SK-N-SH (cell line): ENCODE results near the gene C3orf22. TPM values are rescaled to one million over a fixed set of nuclear protein-coding genes. Genes with fewer than 3 reads are reported as not detected.

Source experiments
- CTCF ChIA-PET: fragments of 300-600, 350-600 bp; formaldehyde crosslinking; extraction: SDS; loops from one replicate; lab custom pipeline; 2021; lab: Yijun Ruan, JAX
- POLR2A ChIA-PET: fragments of 350-600 bp; sonication (Branson Sonifier 250); formaldehyde crosslinking; extraction: SDS; loops from one replicate; lab custom pipeline; 2020; ENCODE audit warnings: antibody characterized with exemption, inconsistent platforms; lab: Yijun Ruan, JAX
- DNase-seq: peaks from one replicate; pipeline ENCODE4 v3.0.0; 2012
- H2AFZ ChIP-seq: fragments of 200-600 bp; sonication (generic); 2 replicates; pipeline ENCODE4 v1.8.1; 2016; ENCODE audit warnings: antibody characterized with exemption, mild to moderate bottlenecking, low read depth
- H3F3A ChIP-seq: fragments of 200-600 bp; sonication (generic); replicated peaks from 2 replicates; pipeline ENCODE3; 2016; ENCODE audit warnings: antibody characterized with exemption, mild to moderate bottlenecking; ENCODE audit not compliant: insufficient read depth
- H3K27ac ChIP-seq, 2 experiments: fragments of 200-500 bp in 1 of 2; fragments of 200-600 bp in 1 of 2; sonication (Bioruptor generic) in 1 of 2; sonication (generic), shearing (Covaris generic) in 1 of 2; 2 replicates each; pipeline versions ENCODE4 v1.5.1 to v1.6.1; 2014 to 2016; ENCODE audit warnings: low read depth in 2 of 2, inconsistent platforms in 1 of 2, low read length in 1 of 2, mild to moderate bottlenecking in 1 of 2, mixed read lengths in 1 of 2
- H3K27me3 ChIP-seq: fragments of 200-600 bp; sonication (generic), shearing (Covaris generic); 2 replicates; pipeline ENCODE4 v1.6.1; 2016; ENCODE audit warnings: mixed run types; ENCODE audit not compliant: insufficient read depth
- H3K36me3 ChIP-seq, 2 experiments: fragments of 200-500 bp in 1 of 2; fragments of 200-600 bp in 1 of 2; sonication (Bioruptor generic) in 1 of 2; sonication (generic) in 1 of 2; replicated peaks in 1 of 2; 2 replicates each; pipeline versions ENCODE3 to v1.5.1; 2014 to 2016; ENCODE audit warnings: low read length in 1 of 2, mild to moderate bottlenecking in 1 of 2; ENCODE audit not compliant: insufficient read depth in 2 of 2, control insufficient read depth in 1 of 2
- H3K4me1 ChIP-seq, 2 experiments: fragments of 200-500 bp in 1 of 2; fragments of 200-600 bp in 1 of 2; sonication (Bioruptor generic) in 1 of 2; sonication (generic), shearing (Covaris generic) in 1 of 2; 2 replicates each; pipeline versions ENCODE4 v1.5.1 to v1.6.1; 2014 to 2016; ENCODE audit warnings: low read depth in 1 of 2, low read length in 1 of 2, mixed run types in 1 of 2; ENCODE audit not compliant: insufficient read depth in 2 of 2, control insufficient read depth in 1 of 2
- H3K4me2 ChIP-seq: fragments of 200-600 bp; sonication (generic), shearing (Covaris generic); 2 replicates; pipeline ENCODE4 v1.6.1; 2017; ENCODE audit warnings: mixed run types
- H3K4me3 ChIP-seq, 2 experiments: fragments of 200-500 bp in 1 of 2; fragments of 200-600 bp in 1 of 2; sonication (Bioruptor generic) in 1 of 2; sonication (generic), shearing (Covaris generic) in 1 of 2; 2 replicates each; pipeline versions ENCODE4 v1.5.1 to v1.8.1; 2014 to 2016; ENCODE audit warnings: low read depth in 2 of 2, inconsistent platforms in 1 of 2, low read length in 1 of 2, mild to moderate bottlenecking in 1 of 2, mixed read lengths in 1 of 2, moderate library complexity in 1 of 2
- H3K79me2 ChIP-seq: fragments of 200-600 bp; sonication (generic); 2 replicates; pipeline ENCODE4 v1.8.1; 2017; ENCODE audit warnings: mild to moderate bottlenecking; ENCODE audit not compliant: insufficient read depth
- H3K9ac ChIP-seq: fragments of 200-600 bp; sonication (generic); 2 replicates; pipeline ENCODE4 v1.6.1; 2017; ENCODE audit warnings: mixed run types
- H3K9me2 ChIP-seq: fragments of 200-600 bp; sonication (generic); 2 replicates; pipeline ENCODE4 v1.6.1; 2017; ENCODE audit warnings: mixed run types
- H3K9me3 ChIP-seq: fragments of 200-600 bp; sonication (generic); 2 replicates; pipeline ENCODE4 v1.6.1; 2017; ENCODE audit warnings: mixed run types, mild to moderate bottlenecking, moderate library complexity
- H4K20me1 ChIP-seq: fragments of 200-600 bp; sonication (generic); 2 replicates; pipeline ENCODE4 v1.6.1; 2017; ENCODE audit warnings: mild to moderate bottlenecking, mixed run types; ENCODE audit not compliant: insufficient read depth
- EP300 ChIP-seq, 2 experiments: IDR thresholded peaks; 2 replicates each; pipeline versions ENCODE4 v1.4.0 to v1.6.1; 2012; ENCODE audit warnings: borderline replicate concordance in 1 of 2, low read depth in 1 of 2, low read length in 1 of 2
- EZH2phosphoT487 ChIP-seq: fragments of 200-600 bp; sonication (generic); IDR thresholded peaks from 2 replicates; pipeline ENCODE4 v1.6.1; 2017; ENCODE audit warnings: low read depth, mixed run types, mild to moderate bottlenecking, antibody characterized with exemption, moderate library complexity, borderline replicate concordance
- FOSL2 ChIP-seq: IDR thresholded peaks from 2 replicates; pipeline ENCODE4 v1.4.0; 2012; ENCODE audit warnings: low read depth, mild to moderate bottlenecking, moderate library complexity, borderline replicate concordance
- FOXJ3 ChIP-seq: sonication (generic); formaldehyde crosslinking; IDR thresholded peaks from 2 replicates; pipeline ENCODE4 v1.5.1; 2020; ENCODE audit warnings: mild to moderate bottlenecking, missing genetic modification reagents
- GATA2 ChIP-seq: sonication (generic); formaldehyde crosslinking; IDR thresholded peaks from 2 replicates; pipeline ENCODE4 v1.5.0; 2020; ENCODE audit warnings: mild to moderate bottlenecking, missing genetic modification reagents
- JUND ChIP-seq: IDR thresholded peaks from 2 replicates; pipeline ENCODE4 v1.4.0; 2012
- MAX ChIP-seq: IDR thresholded peaks from 2 replicates; pipeline ENCODE4 v1.4.0; 2012; ENCODE audit warnings: low read depth
- MEF2A ChIP-seq: IDR thresholded peaks from 2 replicates; pipeline ENCODE4 v1.4.0; 2012; ENCODE audit warnings: low read depth, borderline replicate concordance
- MXI1 ChIP-seq: IDR thresholded peaks from 2 replicates; pipeline ENCODE4 v1.6.1; 2012; ENCODE audit warnings: mild to moderate bottlenecking, low read depth, low read length, improper control_type of control experiment
- PBX3 ChIP-seq: IDR thresholded peaks from 2 replicates; pipeline ENCODE4; 2012
- RAD21 ChIP-seq: IDR thresholded peaks from 2 replicates; pipeline ENCODE4 v1.6.1; 2012; ENCODE audit warnings: mild to moderate bottlenecking, low read length
- REST ChIP-seq: IDR thresholded peaks from 2 replicates; pipeline ENCODE4 v1.6.1; 2012; ENCODE audit warnings: mild to moderate bottlenecking, low read depth, low read length, moderate library complexity
- SIN3A ChIP-seq: IDR thresholded peaks from 2 replicates; pipeline ENCODE4 v1.6.1; 2012; ENCODE audit warnings: low read depth, mild to moderate bottlenecking, low read length, moderate library complexity, borderline replicate concordance
- SMC3 ChIP-seq: IDR thresholded peaks from 2 replicates; pipeline ENCODE4 v1.6.1; 2012; ENCODE audit warnings: low read depth, low read length, improper control_type of control experiment
- TAF1 ChIP-seq: IDR thresholded peaks from 2 replicates; pipeline ENCODE4 v1.6.1; 2012; ENCODE audit warnings: low read depth, mild to moderate bottlenecking, low read length, moderate library complexity, borderline replicate concordance
- TCF12 ChIP-seq: IDR thresholded peaks from 2 replicates; pipeline ENCODE4 v1.4.0; 2012
- TEAD4 ChIP-seq: IDR thresholded peaks from 2 replicates; pipeline ENCODE4 v1.4.0; 2012; ENCODE audit warnings: mild to moderate bottlenecking, borderline replicate concordance; ENCODE audit not compliant: insufficient read depth
- USF1 ChIP-seq: IDR thresholded peaks from 2 replicates; pipeline ENCODE4 v1.4.0; 2012; ENCODE audit warnings: low read depth, borderline replicate concordance
- YY1 ChIP-seq: IDR thresholded peaks from 2 replicates; pipeline ENCODE4 v1.4.0; 2012; ENCODE audit warnings: low read depth, mild to moderate bottlenecking
- WGBS: methylation state at CpG from one replicate; pipeline ENCODE4 v1.1.6; 2017; ENCODE audit warnings: low lambda C conversion rate; 5-methylcytosine and 5-hydroxymethylcytosine counted together
- polyA plus RNA-seq, 3 experiments: library from polyadenylated mRNA; depleted of rRNA; stranded (reverse); fragments of >200 nt; gene quantifications; 2 replicates each; pipeline ENCODE4 v1.2.3, GENCODE V29; 2012
- TF ChIP-seq, protein P1 (sequence below): fragments of 150-350 bp; IDR thresholded peaks from 2 replicates; pipeline ENCODE4 v1.6.1; 2017; ENCODE audit warnings: antibody characterized with exemption, low read length, low read depth, borderline replicate concordance

C3orf22 gene
- polyA plus RNA-seq, 1 of the 3 experiments (the other 2 are of a cell fraction) = not detected

DNA sequence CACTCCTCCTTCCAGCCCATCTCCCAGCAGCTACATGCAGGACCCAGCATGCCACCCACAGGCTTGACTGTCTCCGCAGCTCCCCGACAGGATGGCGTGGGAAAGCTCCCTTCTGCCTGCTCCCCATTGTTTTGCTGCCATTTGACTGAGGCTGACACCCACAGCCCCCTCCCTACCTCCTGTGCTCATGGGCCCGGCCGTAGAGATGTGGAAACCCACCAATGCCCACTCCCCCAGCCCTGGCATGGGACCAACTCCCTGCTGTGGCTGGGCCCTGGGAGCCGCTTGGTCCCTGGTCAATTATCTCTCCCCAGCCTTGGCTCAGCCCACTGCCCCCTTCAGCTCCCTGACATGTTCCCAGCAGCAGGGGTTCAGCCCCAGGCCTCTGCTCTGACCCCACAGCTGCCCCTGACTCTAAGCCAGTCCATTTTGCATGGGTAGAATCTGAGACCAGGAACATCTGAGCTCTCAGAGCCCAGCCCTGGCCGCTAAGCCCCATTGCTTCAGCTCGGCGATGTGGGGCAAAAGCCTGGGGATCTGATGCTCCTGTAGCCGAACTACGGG is 8.2 kb downstream of the C3orf22 start:
- Histone ChIP-seq H3K4me3 (no peak overlapping the region), H3K9me3 (no peaks in the 10 kb centered on the region), H3K4me2 (no peak overlapping the region), H4K20me1 (no peaks in the 10 kb centered on the region), H3K36me3 (no peaks in the 10 kb centered on the region), H2AFZ (no peak overlapping the region), H3F3A (no peaks in the 10 kb centered on the region), H3K9ac (no peak overlapping the region), H3K79me2 (no peaks in the 10 kb centered on the region), H3K27me3 (peaks cover 9% of the 10 kb centered on the region; the same call in 1 of the 2 replicates), H3K9me2 (no peaks in the 10 kb centered on the region), H3K27ac (no peak overlapping the region)
- WGBS = 84% methylated on average over 11 of the region's 11 CpGs
- peak; percentile 54 for DNase-seq
- ChIA-PET CTCF (interaction anchor here (0.6 kb wide), 1 partner anchor 303 kb away, joined by 3 read pairs; no protein-coding TSS in a partner anchor), POLR2A (no interaction called here)
- TF ChIP-seq MXI1 (no peak), MAX (no peak), SMC3 (no peak), REST (no peak), TEAD4 (no peak), RAD21 (no peak), GATA2 (no peak), TCF12 (no peak), FOSL2 (no peak), USF1 (no peak), PBX3 (no peak), SIN3A (no peak), TAF1 (no peak), EZH2phosphoT487 (no peak), YY1 (no peak), FOXJ3 (CRISPR knock-in tag) (no peak), EP300 (IDR thresholded peaks at IDR 0.05; ENCODE audit: borderline replicate concordance in 1 of 2, low read depth in 1 of 2, low read length in 1 of 2) (no peak), MEF2A (no peak), JUND (no peak)
- TF ChIP-seq, protein P1, sequence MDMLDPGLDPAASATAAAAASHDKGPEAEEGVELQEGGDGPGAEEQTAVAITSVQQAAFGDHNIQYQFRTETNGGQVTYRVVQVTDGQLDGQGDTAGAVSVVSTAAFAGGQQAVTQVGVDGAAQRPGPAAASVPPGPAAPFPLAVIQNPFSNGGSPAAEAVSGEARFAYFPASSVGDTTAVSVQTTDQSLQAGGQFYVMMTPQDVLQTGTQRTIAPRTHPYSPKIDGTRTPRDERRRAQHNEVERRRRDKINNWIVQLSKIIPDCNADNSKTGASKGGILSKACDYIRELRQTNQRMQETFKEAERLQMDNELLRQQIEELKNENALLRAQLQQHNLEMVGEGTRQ = no peak
- TF ChIP-seq, all 33 proteins: peak for 0
- no peaks in the 10 kb centered on the region; a peak in 1 of 4 replicates for H3K4me1 ChIP-seq
